ENCODE results near the gene COG8. TPM values are rescaled to one million over a fixed set of nuclear protein-coding genes. Genes with fewer than 3 reads are reported as not detected.

COG8 gene
- polyA plus RNA-seq, 1 donor (not counting 4 experiments of a cell fraction or from before 2014, with no cell fraction given) = 16.0 TPM

GRCh38 chr16:69318911-69319289 is 20.5 kb downstream of the COG8 start:
- DNase-seq (ENCODE audit: low read depth, low spot score) (no peak), FAIRE-seq (no peak)
- no peak for TF ChIP-seq EZH2 (IDR thresholded peaks at IDR 0.05; ENCODE audit: low read length)
- TF ChIP-seq CTCF (optimal IDR thresholded peaks at IDR 0.05 in 1 of 3, IDR thresholded peaks at IDR 0.05 in 1 of 3, conservative IDR thresholded peaks at IDR 0.05 in 1 of 3; ENCODE audit: extremely low read depth in 1 of 3, insufficient read depth in 2 of 3, low read length in 3 of 3) = no peak
- no peak overlapping the region for H3K4me3 ChIP-seq (ENCODE audit: control insufficient read depth in 2 of 3, extremely low read depth in 1 of 3, insufficient read depth in 2 of 3, low read depth in 1 of 3, low read length in 3 of 3)
- H3K9me3 ChIP-seq (ENCODE audit: control insufficient read depth, low read depth, low read length) = no peaks in the 10 kb centered on the region
- no peak overlapping the region for H3K4me2 ChIP-seq (ENCODE audit: control insufficient read depth, extremely low read depth, insufficient read depth, low read depth, low read length)
- no peak overlapping the region for H3K9ac ChIP-seq (ENCODE audit: control insufficient read depth, extremely low read depth, insufficient read depth, low read length)
- peaks cover 57 to 59% of the 10 kb centered on the region in 2 experiments for H3K36me3 ChIP-seq (ENCODE audit: control insufficient read depth in 2 of 2, extremely low read depth in 1 of 2, insufficient read depth in 2 of 2, low read length in 2 of 2)
- no peak overlapping the region for H3K27ac ChIP-seq (ENCODE audit: control insufficient read depth, insufficient read depth, low read length)
- no peak overlapping the region for H2AFZ ChIP-seq (ENCODE audit: control insufficient read depth, low read length)
- no peaks in the 10 kb centered on the region for H3K27me3 ChIP-seq (ENCODE audit: control insufficient read depth, extremely low read depth, insufficient read depth, low read length)
- H3K9me1 ChIP-seq (ENCODE audit: control insufficient read depth, extremely low read depth, insufficient read depth, low read length) = no peaks in the 10 kb centered on the region
- H3K4me1 ChIP-seq (ENCODE audit: control insufficient read depth, extremely low read depth, insufficient read depth, low read length) = no peaks in the 10 kb centered on the region
- H3K79me2 ChIP-seq (ENCODE audit: control insufficient read depth, insufficient read depth, low read length) = peaks cover 51% of the 10 kb centered on the region
- peaks cover 7% of the 10 kb centered on the region for H4K20me1 ChIP-seq (ENCODE audit: control insufficient read depth, extremely low read depth, insufficient read depth, low read length)
- dilution Hi-C loops (cut with MboI; ENCODE audit: extremely low pct_ligation_motif_present, low sequenced_read_pairs) = no loop called here

- dilution Hi-C loops (cut with MboI; ENCODE audit: extremely low pct_ligation_motif_present, low sequenced_read_pairs) = no loop called here
- no peak for FAIRE-seq
- no peak overlapping the region for H3K4me3 ChIP-seq (ENCODE audit: control insufficient read depth in 2 of 3, extremely low read depth in 1 of 3, insufficient read depth in 2 of 3, low read depth in 1 of 3, low read length in 3 of 3)
- H3K9me1 ChIP-seq (ENCODE audit: control insufficient read depth, extremely low read depth, insufficient read depth, low read length) = no peaks in the 10 kb centered on the region
- no peak overlapping the region for H2AFZ ChIP-seq (ENCODE audit: control insufficient read depth, low read length)
- H4K20me1 ChIP-seq (ENCODE audit: control insufficient read depth, extremely low read depth, insufficient read depth, low read length) = peaks cover 7% of the 10 kb centered on the region
- H3K9ac ChIP-seq (ENCODE audit: control insufficient read depth, extremely low read depth, insufficient read depth, low read length) = no peak overlapping the region
- no peaks in the 10 kb centered on the region for H3K27me3 ChIP-seq (ENCODE audit: control insufficient read depth, extremely low read depth, insufficient read depth, low read length)
- TF ChIP-seq EZH2 (IDR thresholded peaks at IDR 0.05; ENCODE audit: low read length) (no peak), CTCF (optimal IDR thresholded peaks at IDR 0.05 in 1 of 3, IDR thresholded peaks at IDR 0.05 in 1 of 3, conservative IDR thresholded peaks at IDR 0.05 in 1 of 3; ENCODE audit: extremely low read depth in 1 of 3, insufficient read depth in 2 of 3, low read length in 3 of 3) (no peak)
- H3K36me3 ChIP-seq (ENCODE audit: control insufficient read depth in 2 of 2, extremely low read depth in 1 of 2, insufficient read depth in 2 of 2, low read length in 2 of 2) = peaks cover 56 to 58% of the 10 kb centered on the region in 2 experiments
- H3K9me3 ChIP-seq (ENCODE audit: control insufficient read depth, low read depth, low read length) = no peaks in the 10 kb centered on the region
- H3K79me2 ChIP-seq (ENCODE audit: control insufficient read depth, insufficient read depth, low read length) = peaks cover 54% of the 10 kb centered on the region
- H3K4me2 ChIP-seq (ENCODE audit: control insufficient read depth, extremely low read depth, insufficient read depth, low read depth, low read length) = no peak overlapping the region
- no peak for DNase-seq (ENCODE audit: low read depth, low spot score)
- no peak overlapping the region for H3K27ac ChIP-seq (ENCODE audit: control insufficient read depth, insufficient read depth, low read length)
- no peaks in the 10 kb centered on the region for H3K4me1 ChIP-seq (ENCODE audit: control insufficient read depth, extremely low read depth, insufficient read depth, low read length)
These were observed 21.0 kb downstream of the COG8 start for GRCh38 chr16:69318177-69318910.
